ENCODE results near the gene MYL12A.

The MYL12A gene

DNA sequence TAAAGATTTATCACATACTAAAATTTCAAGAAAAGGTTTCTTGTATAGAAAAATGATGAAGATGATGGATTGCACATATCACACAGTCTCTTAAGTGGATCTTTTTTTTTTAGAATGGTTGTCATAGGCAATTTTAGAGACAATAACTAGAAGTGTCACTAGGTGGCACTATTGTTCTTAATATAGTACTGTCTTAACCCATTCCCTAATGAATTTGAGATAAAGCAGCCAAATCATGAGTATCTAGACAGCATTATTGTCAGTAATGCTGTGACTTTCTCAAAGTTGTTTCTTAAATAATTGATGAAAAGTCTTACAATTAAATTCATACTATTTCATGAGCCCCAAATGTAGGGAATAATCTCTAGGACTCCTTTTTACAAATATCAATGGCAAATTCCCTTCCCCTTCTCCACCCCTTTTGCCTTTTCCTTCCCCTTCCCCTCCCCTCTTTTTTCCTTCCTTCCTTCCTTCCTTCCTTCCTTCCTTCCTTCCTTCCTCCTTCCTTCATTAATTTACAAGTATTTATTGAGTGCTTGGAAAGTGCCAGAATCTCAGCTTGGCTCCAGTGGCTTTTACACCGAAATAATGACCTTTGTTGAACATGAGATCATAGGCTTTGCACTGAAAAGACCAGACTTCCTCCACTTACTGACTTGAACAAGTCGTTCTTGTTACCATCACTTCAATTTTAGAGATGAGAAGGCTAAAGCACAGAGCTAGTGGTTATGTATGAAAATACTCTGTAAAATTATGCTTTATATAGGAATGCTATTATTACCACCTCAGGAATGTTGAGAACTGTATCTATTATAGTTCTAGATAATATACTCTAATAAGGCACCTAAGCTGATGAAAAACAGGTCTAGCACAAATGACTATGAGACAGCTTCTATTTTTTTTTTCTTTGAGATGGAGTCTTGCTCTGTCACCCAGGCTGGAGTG lies 34.1 kb downstream of the MYL12A start:
- peak; percentile 56 for DNase-seq (ENCODE audit: low spot score)
- in situ Hi-C loops (cut with MboI; ENCODE audit: low pct_unique_long_range_greater_than_20kb, low sequenced_read_pairs, unreplicated experiment), result loop anchor here (5.0 to 10.0 kb wide), 2 partner anchors 173 to 386 kb away; partner anchors contain the start of gene TGIF1
- TF ChIP-seq CTCF (IDR thresholded peaks at IDR 0.05; ENCODE audit: extremely low read depth, insufficient read depth, missing control alignments), result peak; percentile 44

- DNase-seq (ENCODE audit: low spot score), result no peak
- TF ChIP-seq CTCF (IDR thresholded peaks at IDR 0.05; ENCODE audit: extremely low read depth, insufficient read depth, missing control alignments), result no peak
- in situ Hi-C loops (cut with MboI; ENCODE audit: low pct_unique_long_range_greater_than_20kb, low sequenced_read_pairs, unreplicated experiment), result loop anchor here (5.0 to 10.0 kb wide), 2 partner anchors 171 to 384 kb away; partner anchors contain the start of gene TGIF1
Measured at GRCh38 chr18:3283253-3283863, 35.8 kb downstream of the MYL12A start.

DNA sequence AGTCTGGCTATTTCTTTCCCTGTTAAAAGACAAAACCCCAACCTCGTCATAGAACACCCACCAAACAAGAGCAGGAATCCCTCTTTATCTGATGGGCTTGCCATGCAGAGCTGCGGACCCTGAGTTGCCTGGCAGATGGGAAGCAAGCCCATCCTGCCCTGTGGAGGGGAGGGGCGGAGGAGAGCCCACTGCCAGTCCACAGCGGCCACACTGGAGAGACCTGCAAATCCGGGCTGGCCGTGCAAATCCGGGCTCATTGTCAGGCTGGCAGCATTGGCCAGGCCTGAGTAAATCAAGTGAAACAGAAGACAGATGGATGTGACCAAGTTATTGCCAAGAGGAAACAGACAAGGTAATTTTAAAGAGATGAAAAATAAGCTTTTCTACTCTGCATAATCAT lies 36.3 kb downstream of the MYL12A start:
- TF ChIP-seq CTCF (IDR thresholded peaks at IDR 0.05; ENCODE audit: extremely low read depth, insufficient read depth, missing control alignments), result no peak
- DNase-seq (ENCODE audit: low spot score), result no peak
- in situ Hi-C loops (cut with MboI; ENCODE audit: low pct_unique_long_range_greater_than_20kb, low sequenced_read_pairs, unreplicated experiment), result loop anchor here (5.0 to 10.0 kb wide), 2 partner anchors 171 to 383 kb away; partner anchors contain the start of gene TGIF1

- DNase-seq (ENCODE audit: low spot score), result no peak
- TF ChIP-seq CTCF (IDR thresholded peaks at IDR 0.05; ENCODE audit: extremely low read depth, insufficient read depth, missing control alignments), result no peak
- in situ Hi-C loops (cut with MboI; ENCODE audit: low pct_unique_long_range_greater_than_20kb, low sequenced_read_pairs, unreplicated experiment), result loop anchor here (5.0 to 10.0 kb wide), 2 partner anchors 170 to 383 kb away; partner anchors contain the start of gene TGIF1
Measured at GRCh38 chr18:3284501-3284900, 36.9 kb downstream of the MYL12A start.

DNA sequence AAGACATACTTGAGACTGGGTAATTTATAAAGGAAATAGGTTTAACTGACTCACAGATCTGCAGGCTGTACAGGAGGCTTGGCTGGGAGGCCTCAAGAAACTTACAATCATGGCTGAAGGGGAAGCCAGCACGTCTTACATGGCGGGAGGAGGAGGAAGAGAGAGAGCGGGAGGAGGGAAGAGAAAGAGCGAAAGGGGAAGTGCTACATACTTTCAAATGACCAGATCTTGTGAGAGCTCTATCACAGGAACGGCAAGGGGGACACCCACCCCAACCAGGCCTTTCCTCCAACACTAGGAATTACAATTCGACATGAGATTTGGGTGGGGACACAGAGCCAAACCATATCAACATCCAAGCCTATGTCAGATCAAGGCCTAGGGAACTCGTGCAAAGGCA lies 38.6 kb downstream of the MYL12A start:
- TF ChIP-seq CTCF (IDR thresholded peaks at IDR 0.05; ENCODE audit: extremely low read depth, insufficient read depth, missing control alignments), result no peak
- DNase-seq (ENCODE audit: low spot score), result no peak
- in situ Hi-C loops (cut with MboI; ENCODE audit: low pct_unique_long_range_greater_than_20kb, low sequenced_read_pairs, unreplicated experiment), result loop anchor here (10.0 kb wide), 1 partner anchor 169 kb away; the partner anchor contains the start of gene TGIF1

DNA sequence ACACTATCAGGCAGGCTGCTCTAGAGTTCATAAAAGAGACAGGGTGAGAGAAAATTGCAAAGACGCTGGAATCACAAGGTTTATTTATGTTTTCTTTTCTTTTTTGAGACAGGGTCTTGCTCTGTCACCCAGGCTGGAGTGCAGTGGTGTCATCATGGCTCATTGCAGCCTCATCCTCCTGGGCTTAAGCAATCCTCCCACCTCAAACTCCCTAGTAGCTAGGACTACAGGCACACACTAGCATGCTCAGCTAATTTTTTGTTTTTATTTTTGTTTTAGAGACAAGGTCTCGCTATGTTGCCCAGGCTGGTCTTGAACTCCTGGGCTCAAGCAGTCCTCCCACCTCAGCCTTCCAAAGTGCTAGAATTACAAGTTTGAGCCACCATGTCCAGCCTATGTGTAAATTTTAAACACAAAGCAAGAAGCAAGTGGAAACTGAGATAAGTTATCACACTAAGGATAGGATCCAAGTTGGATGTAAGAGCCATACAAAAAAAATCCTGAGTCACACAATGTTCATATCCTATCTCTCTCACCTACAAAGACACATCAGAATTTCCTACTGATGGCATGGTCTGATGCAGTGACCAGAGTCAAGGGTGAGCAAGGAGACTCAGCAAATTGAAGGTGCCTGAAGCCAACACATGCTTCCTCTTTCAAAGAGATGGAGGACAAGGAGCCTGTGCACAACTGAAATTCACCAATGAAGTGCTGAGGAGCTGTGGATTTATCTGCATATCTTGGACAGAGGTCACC lies 45.8 kb downstream of the MYL12A start:
- in situ Hi-C loops (cut with MboI; ENCODE audit: low pct_unique_long_range_greater_than_20kb, low sequenced_read_pairs, unreplicated experiment), result no loop called here

More for the DNA sequence above, 45.8 kb downstream of the MYL12A start:
- TF ChIP-seq CTCF (IDR thresholded peaks at IDR 0.05; ENCODE audit: extremely low read depth, insufficient read depth, missing control alignments), result no peak
- DNase-seq (ENCODE audit: low spot score), result no peak
